ENCODE measurements around the gene VAMP3.
"Not testable (repeated sequence)": the region's sequence is repeated elsewhere in the genome, so short reads cannot be mapped to it uniquely, and the experiment has no call there.

The VAMP3 gene

DNA sequence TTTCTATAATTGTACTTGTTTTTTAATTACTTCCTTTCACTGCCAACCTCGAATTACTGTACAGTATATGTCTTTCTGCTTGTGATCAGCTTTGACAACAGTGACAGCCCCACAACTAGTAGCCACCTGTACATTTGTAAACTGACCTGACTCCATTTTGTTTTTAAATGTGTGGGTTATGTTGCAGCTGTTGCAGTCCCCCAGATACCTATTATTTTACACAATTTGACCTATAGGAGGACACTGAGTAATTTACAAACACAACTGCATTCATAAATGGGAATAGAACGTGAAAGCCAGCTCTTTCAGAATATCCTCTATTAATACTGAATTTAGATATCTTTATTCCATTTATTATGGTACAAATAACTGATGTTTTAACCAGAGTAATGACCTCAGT lies 2.5 kb upstream of the VAMP3 start:
- DNase-seq (ENCODE audit: low read depth, low spot score): no peak

DNA sequence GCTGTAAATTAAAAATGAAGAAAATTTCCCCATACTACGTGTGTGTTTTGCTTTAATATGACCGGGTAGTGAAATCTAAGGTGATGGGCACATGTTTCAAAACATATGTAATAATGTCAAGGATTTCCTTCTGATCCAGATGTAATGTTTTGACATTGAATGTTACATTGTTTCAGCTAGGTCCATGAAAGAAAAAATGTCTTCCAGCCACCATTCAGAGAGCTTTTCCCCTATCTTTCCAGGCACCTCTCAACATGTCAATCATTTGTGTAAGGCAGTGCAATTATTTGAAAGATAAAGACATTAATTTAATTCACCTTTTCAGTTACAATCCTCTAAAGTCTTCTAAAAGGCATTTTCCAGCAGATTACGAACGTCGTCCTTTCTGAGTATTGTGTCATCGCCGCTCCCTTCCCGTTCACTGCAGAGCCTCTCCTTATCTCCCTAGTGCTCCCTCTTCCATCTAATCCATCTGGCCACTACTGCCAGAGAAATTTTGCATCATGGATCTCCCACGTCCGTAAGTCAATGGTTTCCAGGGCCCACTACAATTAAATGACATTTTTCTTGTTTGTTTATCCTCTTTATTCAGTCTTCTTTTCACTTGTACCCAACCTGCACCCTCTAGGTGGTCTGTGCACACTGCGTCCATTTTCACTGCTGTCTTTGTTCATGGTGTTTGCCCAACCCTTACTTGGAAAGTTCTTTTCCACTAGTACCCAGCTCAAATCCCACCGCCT lies 1.3 kb upstream of the VAMP3 start:
- no peak for DNase-seq (ENCODE audit: low read depth, low spot score)

- no peak for DNase-seq (ENCODE audit: low read depth, low spot score)
Measured at GRCh38 chr1:7770669-7770996, 463 bp upstream of the VAMP3 start.

GRCh38 chr1:7771823-7772299 lies 765 bp downstream of the VAMP3 start:
- DNase-seq (ENCODE audit: low read depth, low spot score): no peak

GRCh38 chr1:7777591-7777990 lies 6.5 kb downstream of the VAMP3 start:
- no peak for DNase-seq (ENCODE audit: low read depth, low spot score)

- no peak for DNase-seq (ENCODE audit: low read depth, low spot score)
Measured at GRCh38 chr1:7778133-7778628, 7.1 kb downstream of the VAMP3 start.

GRCh38 chr1:7780976-7781375 lies 9.9 kb downstream of the VAMP3 start:
- DNase-seq (ENCODE audit: low read depth, low spot score): no peak

DNA sequence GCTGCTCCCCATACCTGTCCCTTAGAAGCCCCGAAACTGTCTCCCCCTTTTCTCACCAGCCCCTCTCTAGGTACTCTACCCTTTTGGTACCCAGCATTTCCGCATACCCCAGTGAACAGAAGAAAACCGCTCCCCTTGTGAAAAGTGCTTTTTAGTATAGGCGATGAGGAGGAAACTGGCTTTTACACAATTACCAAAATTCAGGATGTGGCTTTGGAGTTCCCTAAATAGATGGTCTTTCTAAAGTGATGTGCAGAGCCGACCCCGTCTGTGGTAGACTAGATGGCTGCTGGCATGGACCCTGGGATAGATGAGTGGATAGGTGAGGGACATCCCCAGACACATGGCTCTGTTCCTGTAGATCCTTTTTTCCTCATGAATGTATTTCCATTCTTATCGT lies 10.4 kb downstream of the VAMP3 start:
- DNase-seq (ENCODE audit: low read depth, low spot score): no peak

- DNase-seq (ENCODE audit: low read depth, low spot score): no peak
Measured at GRCh38 chr1:7781923-7782495, 10.9 kb downstream of the VAMP3 start.

DNA sequence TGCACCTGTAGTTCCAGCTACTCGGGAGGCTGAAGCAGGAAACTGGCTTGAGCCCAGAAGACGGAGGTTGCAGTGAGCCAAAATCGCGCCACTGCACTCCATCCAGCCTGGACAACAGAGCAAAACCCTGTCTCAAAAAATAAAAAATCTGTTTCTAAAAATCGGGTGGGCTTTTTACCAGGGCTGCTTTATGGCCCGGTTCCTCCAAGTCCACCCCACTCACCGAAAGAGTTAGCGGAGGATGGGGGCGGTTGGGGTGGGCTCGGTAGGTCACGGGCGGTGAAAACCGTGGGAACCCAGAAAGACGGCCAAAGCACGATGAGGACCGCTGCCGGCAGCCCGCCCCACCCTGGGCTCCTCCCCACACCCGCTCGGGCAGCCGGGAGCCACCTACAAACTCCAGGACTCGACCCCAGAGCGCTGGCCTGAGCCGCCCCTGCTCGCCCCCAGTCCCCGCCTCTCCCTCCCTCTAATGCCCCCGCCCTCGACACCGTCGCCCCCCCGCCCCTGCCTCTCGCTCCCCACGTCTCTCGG lies 12.1 kb downstream of the VAMP3 start:
- DNase-seq (ENCODE audit: low read depth, low spot score): peak; percentile 12

GRCh38 chr1:7783826-7784491 lies 12.9 kb downstream of the VAMP3 start, which contains the start of gene PER3:
Gene PER3 (plus strand): TSS chr1:7784291. CDS start chr1:7784878, 587 bp downstream.
- peak; percentile 56 for DNase-seq (ENCODE audit: low read depth, low spot score)

DNA sequence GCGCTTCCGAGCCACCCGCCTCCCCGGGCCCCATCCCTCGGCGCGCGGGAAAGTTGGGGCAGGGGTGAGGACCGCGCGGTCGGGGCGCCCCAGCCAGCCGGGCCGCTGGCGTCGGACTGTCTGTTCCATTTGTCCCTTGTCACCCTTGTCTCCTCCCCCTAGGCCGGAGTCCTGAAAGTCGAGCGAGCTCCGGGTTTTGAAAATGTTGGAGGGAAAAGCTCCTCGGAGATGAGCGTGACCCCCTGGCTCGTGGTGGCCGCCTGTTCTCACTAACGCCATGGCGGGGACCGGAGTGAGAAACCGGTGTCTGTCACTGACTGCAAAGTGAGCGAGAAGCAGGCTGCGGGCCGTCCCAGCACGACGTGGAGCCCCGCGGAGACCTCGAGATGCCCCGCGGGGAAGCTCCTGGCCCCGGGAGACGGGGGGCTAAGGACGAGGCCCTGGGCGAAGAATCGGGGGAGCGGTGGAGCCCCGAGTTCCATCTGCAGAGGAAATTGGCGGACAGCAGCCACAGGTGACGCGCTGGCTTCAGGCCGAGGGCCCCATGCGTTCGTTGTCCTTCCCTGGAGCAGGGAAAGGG lies 13.5 kb downstream of the VAMP3 start:
- DNase-seq (ENCODE audit: low read depth, low spot score): no peak

- DNase-seq (ENCODE audit: low read depth, low spot score): no peak
Measured at GRCh38 chr1:7785108-7785507, 14.0 kb downstream of the VAMP3 start.

DNA sequence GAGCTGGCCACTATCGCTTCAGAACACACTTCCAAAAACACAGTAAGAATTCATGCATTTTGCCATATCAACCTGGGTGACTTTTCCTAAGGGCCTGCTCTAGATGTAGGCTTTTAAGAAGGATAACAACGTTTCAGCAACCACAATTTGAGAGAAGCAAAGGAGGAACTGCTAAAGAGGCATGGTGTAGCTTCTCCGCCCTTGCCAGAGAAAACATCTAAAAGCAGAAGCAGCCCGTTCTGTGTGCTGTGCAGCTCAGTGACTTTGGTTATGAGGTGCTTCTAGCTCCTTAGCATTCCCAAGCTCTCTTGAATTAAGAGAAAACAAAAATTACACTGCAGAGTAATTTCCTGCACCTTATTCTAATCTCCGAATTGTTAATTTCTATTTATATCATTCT lies 15.7 kb downstream of the VAMP3 start:
- no peak for DNase-seq (ENCODE audit: low read depth, low spot score)

GRCh38 chr1:7789828-7790227 lies 18.7 kb downstream of the VAMP3 start:
- DNase-seq (ENCODE audit: low read depth, low spot score): no peak

- DNase-seq (ENCODE audit: low read depth, low spot score): not testable (repeated sequence)
Measured at GRCh38 chr1:7791027-7791426, 19.9 kb downstream of the VAMP3 start.

GRCh38 chr1:7795406-7795805 lies 24.3 kb downstream of the VAMP3 start:
- DNase-seq (ENCODE audit: low read depth, low spot score): no peak

GRCh38 chr1:7805460-7805859 lies 34.4 kb downstream of the VAMP3 start:
- no peak for DNase-seq (ENCODE audit: low read depth, low spot score)

- DNase-seq (ENCODE audit: low read depth, low spot score): no peak
Measured at GRCh38 chr1:7808253-7808844, 37.3 kb downstream of the VAMP3 start.

GRCh38 chr1:7809742-7810141 lies 38.6 kb downstream of the VAMP3 start:
- no peak for DNase-seq (ENCODE audit: low read depth, low spot score)

DNA sequence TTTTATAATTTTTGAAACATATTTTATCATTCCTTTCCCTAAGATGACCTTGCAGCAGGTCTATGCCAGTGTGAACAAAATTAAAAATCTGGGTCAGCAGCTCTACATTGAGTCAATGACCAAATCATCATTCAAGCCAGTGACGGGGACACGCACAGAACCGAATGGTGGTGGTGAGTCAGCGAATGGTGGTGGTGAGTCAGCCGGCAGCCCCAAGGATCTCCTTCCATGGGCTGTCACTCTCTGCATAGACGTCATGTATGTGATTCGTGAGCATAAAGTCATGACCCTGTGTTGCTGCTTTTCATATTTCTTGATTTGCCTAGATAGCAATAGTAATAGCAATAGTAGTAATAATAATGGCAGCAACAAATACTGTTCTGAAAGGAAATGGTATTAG lies 39.3 kb downstream of the VAMP3 start:
- no peak for DNase-seq (ENCODE audit: low read depth, low spot score)

GRCh38 chr1:7811476-7811875 lies 40.4 kb downstream of the VAMP3 start:
- DNase-seq (ENCODE audit: low read depth, low spot score): no peak

Data from iPS DF 19.7 (cell line).